ENCODE data around the gene PAK3.
A peak's percentile ranks its signal among the peaks of the same experiment; 100 is the strongest.

PAK3 gene

DNA sequence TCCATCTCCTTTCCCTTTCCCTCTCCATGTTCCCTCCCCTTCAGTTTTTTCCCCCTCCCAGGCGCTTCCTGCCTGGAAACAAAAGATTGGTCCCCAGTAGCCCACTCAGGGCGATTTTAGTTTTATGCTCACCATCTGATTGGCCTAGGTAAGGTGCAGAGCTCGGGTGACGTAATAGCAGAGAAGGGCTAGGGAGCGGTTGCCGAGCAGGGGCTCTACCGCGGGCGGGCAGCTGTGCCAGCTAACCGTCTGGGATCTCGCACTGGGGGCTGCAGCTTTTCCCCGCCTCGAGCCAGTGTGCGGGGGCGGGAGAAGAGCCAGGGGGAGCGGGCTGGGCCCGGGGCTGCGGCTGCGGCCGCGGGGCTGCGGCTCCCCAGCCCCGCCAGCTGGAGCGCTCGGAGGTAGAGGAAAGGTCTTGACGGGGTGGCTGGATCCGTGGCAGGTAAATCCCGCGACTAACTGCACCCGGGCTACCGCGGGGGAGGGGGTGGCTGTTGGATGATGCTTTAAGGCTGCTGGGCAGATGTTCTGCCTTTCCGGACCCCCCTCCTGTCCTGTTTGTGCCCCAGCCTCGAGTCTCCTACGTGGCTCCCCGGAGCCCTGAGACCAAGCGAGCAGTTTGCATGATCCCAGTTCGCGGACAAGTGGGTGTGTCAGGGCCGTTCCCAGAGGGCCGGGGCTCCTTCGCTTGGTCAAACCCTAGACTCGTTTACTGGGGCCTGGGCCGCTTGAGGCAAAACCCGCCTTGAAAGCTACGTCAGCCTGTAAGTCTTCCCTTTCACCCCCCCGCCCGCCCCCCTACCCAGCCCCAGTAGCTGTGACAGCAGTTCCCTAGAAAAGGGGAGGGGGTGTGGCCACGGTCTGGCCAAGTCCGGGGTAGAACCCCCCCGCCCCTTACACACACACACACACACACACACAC lies at the start of gene PAK3:
Gene PAK3, plus strand, starts transcription at position 218 of the 922 bp plus-strand sequence. CDS start 26,913 bp downstream, outside the sequence.
- peak; percentile 42 for DNase-seq

DNA sequence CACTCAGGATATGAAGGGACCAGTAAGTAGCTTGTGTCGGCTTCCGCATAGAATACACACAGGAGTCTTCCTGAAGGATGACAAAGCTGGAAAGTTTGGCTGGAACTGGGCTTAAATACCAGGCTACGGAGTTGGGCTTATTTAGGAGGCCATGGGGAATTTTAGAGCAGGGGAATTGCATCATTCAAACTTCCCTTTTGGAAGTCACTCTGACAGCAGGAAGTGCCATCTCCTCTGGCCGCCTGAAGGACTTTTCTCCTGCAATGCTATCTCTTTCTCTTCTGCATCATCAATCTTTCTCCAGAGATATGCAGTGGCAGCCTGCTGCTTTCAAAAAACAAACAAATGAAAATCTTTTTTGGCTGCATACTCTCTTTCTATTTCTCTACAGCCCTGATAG lies 48.4 kb upstream of the PAK3 start:
- DNase-seq, result no peak

DNA sequence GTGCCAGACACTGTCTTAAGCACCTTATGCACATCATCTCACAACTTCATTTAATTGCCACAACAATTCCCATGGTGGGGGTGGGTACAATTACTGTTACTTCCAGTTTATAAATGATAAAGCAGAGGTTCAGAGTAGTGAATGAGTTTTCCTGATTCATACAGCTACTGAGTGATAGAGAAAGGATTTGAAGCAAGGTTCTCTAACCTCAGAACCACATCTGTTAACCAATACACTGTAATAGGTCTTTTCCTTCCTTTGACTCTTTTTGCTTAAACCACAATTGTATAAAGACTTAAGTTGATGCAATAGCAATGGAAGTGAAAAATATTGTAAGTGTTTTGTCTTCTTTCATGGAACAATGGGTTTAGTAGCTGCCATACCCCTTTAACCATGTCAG lies 43.5 kb upstream of the PAK3 start:
- no peak for DNase-seq

DNA sequence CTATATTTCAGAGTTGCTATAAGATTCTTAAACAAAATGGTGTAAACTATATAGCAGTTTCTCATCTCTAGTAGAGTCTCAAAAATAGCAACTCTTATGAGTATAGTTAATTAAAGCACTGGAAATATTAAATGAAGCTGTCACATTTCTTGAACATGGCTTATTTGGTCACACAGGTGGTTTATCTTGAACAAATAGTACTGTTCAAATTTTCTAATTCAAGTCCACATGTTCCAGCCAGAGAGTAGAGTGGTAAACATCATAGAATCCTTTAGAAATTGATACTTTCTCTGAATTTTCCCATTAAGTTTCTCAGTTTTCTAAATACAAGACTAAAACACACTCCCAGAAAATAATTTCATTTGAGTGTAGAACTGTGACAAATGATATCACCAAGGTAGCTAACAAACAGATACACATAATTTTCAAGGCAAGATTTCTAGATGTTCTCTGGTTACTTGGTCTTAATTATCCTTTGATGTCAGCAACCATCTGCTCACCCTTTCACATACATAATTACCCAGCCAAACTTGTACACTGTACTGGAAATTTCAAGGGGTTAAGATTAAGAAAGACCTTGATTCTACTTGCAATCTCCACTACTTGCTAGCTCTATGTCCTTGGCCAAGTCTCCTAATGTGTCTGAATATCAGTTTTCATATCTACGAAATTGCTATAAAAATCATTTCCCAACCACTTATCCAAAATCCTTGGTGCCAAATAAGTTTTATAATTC lies 24.3 kb upstream of the PAK3 start:
- no peak for DNase-seq

DNA sequence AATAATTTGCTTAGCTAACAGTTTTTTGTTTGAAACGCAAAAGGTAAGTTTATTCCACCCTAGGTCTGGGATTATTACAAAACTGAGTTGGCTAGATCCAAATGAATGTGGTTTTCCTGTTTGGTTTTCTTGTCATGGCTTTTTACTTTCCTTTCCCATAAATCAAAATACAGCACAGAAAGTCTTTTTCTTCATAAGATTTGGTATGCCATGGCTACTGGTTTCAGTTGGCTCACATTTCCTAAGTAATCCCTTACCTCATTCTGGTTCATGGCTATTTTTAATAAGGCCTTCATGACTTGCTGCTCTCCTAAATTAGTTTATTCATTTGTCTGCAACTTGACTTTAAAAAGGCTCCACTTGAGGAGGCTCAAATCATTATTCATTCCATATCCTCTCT lies 12.9 kb upstream of the PAK3 start:
- DNase-seq, result no peak

DNA sequence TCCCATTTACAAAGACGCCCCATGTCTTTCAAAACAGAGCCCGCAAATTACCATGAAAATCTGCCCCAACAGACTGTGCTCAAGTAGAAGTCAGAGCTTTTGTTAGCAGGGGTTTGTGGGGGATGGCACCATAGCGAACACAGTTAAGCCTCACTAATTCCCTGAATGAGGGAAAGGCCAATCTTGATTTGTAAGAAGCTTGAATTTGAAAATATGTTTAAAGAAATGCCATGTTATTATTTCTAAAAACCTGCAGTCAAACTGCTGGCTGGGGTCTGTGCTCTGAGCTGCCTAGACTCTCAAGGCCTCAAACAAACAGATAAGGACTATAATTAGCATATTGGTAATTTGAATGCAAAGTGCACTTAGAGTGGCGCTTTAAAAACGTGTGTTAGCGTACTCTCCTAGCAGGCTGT lies 9.4 kb upstream of the PAK3 start:
- DNase-seq, result no peak

DNA sequence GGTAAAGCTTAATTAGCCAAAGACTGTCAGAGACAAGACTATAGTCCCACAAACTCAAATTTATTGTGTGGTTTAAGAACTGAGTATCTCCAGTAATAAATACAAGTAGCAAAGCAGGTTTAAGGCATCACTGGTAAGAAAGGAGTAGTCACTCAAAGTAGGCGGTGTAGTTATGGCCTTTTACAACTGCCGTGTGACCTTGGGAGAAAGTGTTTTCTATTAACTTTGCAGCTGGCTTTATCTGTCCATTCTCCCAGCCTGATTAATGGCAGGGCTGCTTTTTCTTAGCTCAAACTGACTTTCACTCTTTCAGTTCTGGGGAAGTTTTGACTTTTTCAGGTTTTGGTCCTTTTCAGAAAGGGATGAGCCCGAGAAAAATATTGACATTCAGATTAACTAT lies 7.4 kb upstream of the PAK3 start:
- DNase-seq, result no peak

DNA sequence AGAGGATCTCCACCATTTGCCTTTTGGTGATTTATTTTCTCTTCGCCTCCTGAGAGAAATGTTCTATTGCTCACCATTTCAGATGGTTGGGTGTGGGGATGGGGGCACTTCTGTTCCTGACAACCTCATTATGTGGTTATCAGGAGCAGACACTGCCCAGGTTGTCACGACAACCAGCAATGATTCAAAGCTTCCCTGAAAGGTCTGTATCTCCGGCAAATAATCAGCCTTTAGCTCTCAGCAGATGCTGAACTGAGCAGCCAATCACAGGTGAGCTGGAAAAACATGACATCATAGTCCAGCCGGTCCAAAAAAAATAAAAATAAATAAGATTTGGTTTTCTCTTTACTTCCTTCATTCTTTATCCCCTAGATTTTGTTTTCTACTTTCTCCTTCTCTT lies 5.5 kb upstream of the PAK3 start:
- no peak for DNase-seq

DNA sequence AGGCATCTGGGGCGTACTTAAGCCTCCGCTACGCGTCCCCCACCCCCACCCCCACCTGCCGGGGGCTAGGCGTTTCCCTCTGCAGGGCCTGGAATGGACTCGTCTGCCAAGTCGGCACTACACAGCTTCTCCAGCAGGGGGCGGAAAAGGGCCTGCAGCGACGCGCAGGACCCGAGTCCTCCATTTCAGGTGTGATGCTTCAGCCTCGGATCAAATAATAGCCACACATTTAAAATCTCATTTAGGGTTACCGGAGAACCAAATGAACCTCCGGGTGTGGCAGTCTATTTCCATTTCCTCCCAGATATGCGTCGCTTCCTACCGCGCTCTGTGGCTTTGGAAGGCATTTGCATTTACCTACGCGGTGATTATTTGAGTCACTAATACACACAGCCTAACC lies 2.9 kb downstream of the PAK3 start:
- DNase-seq, result peak; percentile 73

DNA sequence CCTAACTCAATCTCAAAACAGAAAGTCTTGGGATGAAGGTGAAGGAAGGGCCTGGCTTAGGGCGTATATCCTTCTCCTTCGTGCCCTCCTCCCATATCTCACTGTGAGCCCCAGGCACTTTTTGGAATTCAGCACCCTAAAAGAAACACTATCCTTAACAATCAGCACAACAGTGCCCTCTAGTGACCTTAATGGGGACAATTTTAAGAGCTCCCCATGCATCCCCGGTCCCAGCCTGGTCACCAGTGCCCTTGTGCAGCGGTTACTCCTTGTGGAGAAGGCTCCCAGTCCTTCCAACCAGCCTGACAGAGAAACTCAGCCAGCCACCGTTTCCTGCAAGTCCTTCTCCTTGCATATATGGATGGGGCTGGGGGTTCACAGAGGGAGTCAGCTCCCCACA lies 4.2 kb downstream of the PAK3 start:
- peak; percentile 43 for DNase-seq

DNA sequence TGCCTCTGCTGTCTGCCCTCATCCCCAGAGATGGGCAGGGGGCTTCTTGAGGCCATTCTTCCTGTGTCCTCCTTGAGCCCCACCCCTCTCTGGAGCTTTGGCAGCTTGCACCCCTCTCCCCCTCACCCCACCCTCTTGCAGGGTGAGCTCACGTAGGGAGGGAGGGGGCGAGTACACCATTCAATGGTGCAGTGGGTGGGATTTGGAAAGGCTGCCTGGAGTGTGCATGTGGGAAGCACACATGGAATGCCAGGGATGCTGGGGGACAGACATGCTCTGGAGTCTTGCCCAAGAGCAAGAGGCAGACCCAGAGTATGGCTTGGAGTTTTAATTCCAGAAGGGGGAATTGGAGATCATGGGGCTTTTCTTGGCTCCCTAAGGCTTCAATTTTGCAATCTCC lies 5.6 kb downstream of the PAK3 start:
- DNase-seq, result no peak

DNA sequence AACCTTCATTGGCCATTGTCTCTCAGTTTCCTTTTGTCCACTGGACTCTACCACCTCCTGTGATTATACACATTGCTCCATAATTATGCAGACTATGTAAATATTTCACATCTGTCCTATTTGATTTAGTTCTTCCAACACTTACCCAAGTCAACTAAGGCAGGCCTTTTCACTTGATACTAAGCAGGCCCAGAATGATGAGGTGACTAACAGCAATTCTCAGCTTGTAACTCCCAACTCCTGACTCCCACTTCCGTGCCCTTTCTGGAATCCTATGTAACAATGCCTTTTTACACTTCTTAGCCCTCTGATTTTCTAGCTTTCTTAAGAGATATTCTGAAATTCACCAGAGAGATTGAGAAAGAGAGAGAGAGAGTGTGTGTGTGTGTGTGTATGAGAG lies 6.6 kb downstream of the PAK3 start:
- no peak for DNase-seq

DNA sequence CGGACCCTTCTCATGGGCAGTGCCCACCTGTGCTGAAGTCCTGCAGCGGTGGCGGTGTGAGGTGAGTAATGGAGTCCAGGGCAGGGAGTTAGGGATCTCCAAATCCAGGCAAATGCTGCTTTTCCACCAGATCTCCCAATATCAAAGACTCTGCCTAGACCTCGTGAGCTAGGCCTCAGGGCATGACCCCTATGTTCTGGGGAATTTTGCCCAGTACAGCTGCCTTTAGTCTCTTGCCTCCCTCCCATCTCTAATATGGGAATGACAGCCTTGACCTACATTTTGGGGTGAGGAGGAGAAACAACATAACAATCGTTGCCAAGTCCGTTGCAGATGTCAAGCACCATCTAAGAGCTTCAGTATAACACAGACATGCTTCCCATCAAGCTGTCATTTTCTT lies 7.3 kb downstream of the PAK3 start:
- DNase-seq, result no peak

DNA sequence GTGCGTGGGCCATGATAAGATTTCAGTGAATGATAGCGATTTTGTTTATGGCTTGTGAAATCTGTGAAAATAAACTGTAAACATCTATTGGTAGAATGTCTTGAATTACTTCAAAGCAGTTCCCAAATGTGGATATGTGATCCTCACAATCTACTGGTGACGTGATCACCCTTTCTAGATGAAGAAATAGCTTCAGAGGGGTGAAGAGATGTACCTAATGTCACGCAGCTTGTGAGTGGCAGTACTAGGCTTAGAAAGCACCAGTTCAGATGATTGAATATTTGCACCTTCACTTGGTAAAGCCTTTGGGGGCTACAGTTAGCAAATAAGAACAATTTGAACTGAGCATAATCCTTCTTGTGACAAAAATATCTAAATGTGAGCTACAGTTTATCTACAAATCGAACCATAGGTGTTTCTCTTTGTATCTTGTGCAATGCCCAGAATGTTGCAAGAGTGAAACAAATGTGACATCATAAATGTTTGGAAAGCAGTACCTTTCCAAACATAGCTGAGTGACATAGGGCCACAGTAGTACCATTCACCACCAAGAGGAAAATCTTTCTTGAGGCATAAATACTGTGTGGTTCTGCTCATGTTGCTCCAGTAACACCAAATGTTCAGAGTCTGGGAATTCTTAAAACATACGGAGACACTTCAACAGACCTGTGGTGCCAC lies 14.2 kb downstream of the PAK3 start:
- DNase-seq, result no peak

DNA sequence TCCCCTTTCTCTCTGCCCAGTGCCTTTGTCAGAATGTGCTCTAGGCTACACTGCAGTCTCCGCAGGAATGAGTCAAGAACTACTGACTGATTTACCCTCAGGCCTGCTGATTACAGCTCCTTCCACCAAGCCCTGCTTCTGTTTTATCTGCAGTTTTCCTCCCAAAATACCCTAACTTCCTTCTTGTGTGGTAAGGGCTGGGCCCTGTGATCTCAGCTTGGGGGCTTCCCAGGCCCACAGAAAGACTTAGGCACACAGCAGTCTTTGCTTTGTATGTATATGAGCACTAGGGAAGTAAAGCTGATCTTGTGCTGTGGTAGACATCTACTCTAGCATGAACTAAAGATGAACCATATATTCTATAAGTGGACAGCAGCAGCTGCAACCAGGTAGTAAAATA lies 18.8 kb downstream of the PAK3 start:
- no peak for DNase-seq

DNA sequence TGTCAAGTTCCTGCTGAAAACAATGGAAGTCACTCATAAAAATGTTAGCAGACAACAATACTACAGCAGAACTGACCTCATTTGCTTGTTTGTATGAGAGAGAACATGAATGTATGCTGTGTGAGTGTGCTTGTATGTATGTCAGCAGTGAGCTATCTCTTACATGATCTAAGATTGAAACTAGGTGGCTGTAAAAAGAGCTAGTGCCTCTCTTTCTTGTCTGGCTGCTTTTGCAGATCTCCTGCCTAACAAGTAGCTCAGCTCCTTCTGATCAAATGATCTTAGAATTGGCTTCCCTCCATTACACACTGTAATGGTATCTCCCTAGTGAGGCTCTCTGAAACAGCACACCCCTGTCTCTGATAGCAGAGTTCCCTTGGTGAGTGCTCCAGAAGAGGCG lies 20.7 kb downstream of the PAK3 start:
- no peak for DNase-seq

DNA sequence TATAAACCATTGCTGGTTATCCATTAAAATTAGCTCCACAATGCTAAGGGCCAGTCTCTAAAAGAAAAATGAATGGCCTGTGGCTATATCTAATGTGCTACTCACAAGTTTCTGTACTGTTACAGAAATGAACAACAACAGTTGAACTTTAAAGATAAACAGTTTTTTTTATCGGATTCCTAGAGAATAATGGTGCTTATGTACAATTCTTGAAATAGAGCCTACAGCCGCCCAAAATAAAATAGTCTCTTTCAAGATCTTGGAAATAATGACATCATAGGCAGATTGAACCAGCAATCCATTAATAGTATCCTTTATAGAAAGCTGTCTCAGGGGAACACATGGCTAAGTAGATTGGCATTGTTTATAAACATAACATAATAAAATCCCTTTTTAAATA lies 23.4 kb downstream of the PAK3 start:
- no peak for DNase-seq

DNA sequence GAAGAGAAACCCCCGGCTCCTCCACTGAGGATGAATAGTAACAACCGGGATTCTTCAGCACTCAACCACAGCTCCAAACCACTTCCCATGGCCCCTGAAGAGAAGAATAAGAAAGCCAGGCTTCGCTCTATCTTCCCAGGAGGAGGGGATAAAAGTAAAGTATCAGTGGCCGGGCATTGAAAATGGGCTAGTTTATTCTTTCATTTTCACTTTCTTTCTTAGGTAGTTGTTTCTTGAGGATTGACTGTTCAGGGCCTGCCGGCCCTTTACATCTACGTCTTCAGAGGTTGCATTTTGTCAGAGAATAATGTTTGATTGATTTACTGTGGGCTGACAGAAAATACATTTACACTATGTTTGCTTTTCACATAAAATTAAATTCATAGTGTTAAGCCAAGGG lies 27.1 kb downstream of the PAK3 start:
- no peak for DNase-seq

DNA sequence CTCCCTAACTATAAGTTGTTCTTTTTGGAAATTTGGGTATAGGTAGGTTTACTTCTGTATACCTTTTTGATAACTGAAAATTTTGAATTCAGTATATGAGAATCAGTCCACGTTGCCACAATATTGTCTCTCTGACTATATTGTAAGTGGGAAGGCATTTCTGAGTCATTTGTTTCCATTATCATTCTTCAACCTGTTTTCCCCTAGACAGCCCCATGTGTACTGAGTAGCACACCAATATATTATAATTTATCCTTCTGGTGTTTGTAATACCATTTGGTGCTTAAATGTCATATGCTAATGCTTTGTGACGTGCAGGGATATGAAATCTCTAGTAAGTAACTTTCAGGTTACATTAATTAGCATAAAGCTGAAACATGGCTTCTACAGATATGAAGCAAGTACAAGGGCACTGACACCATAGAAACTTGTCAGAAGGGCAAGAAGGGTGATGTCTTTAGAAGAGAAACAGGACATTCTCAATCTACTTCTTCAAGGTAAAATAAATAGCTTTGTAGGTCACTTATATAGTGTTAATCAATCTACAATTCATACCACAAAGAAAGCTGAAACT lies 27.7 kb downstream of the PAK3 start:
- DNase-seq, result no peak

DNA sequence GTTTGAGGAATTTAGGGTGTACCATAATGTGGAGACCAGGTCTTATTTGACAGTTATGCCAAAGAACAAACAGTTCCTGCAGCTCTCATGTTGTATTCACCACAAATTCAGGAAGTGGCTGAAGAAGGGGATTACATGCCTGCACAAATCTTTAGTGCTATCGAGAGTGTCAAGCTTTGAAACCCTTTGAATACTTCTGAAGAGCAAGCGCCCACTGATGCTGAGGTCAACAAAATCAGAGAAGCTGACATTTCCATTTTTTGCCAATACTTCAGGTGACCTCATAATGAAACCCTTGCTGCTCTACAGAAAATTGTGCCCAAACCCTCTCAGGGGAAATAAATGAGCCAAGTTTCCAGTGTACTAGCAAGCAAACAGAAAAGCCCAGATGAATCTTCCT lies 28.4 kb downstream of the PAK3 start:
- no peak for DNase-seq

DNA sequence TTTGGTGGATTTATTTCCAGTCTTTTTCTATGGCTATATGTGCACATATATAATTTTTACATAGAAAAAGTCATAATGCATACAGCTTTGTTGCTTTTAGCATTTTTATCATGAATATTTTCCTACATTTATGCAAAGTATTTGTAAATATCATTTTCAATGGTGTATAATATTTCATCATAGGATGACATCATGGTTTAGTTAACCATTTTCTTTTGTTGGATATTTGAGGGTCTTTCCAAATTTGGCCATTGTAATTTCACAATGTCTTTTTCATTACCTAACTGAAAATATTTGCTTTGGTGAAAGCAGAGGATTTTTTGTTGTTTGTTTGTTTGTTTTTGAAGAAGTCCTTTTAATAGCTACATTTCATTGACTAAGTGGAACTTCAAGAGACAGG lies 31.0 kb downstream of the PAK3 start:
- DNase-seq, result no peak

DNA sequence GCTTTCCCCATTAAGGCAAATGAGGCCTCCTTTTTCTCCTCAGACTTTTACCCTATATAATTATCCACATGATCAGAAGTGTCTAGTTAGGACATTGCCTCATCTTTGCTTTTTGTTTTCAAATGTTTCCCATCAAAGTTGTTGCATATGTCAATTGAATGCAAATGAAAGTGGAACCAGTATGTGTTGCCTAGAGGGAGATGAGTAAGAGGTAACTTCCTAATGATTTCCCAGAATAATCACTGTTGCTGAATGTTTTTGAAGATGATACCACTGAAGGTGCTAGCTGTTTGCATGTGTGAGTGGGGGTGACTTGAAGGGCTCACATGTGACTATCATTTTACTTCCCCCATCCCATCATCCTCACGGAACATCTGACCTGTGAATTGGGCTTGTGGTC lies 33.9 kb downstream of the PAK3 start:
- no peak for DNase-seq

DNA sequence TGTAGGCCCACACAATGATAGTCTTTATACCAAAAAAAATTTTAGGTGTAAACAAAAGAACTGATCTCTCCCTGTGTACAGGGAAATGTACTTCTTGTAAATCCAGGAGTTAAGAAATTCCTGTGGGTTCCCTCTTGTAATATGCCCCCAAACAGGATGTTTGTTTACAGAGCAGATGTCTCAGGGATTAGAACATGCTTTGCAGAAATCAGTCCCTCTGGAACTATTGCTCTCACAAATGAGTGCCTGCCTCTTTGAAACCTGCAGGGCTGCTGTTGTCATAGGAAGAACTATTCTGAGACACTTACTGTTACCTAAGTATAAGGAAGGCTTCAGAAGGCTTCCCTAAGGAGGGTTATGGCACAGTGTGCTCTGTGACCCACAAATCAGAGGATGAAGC lies 35.6 kb downstream of the PAK3 start:
- no peak for DNase-seq
